ENCODE data around the gene ADAM23. TPM values are rescaled to one million over a fixed set of nuclear protein-coding genes. Genes with fewer than 3 reads are reported as not detected.

Gene ADAM23
- total and polyA plus RNA-seq, 2 experiments from 2014 or later, result 11.8 to 15.9 TPM

DNA sequence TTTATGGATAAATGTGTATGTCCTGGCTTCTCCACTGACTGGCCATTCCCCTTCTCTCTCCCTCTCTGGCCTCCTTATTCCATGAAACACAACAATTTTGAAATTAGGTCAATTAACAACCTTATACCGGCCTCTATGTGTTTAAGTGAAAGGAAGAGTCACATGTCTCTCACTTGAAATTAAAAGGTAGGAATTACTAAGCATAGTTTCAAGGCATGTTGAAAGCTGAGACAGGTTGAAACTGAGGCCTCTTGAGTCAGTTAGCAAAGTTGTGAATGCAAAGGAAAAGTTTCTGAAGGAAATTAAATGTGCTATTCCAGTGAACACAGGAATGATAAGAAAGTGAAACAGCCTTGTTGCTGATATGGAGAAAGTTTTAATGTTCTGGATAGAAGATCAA is 69.7 kb downstream of the ADAM23 start:
- ATAC-seq (no peak), DNase-seq (ENCODE audit: low spot score) (no peak)
- Mint-ChIP-seq H3K27ac (no peak overlapping the region), H3K9me3 (no peaks in the 10 kb centered on the region), H3K4me1 (peaks cover 15% of the 10 kb centered on the region), H3K36me3 (ENCODE audit: low read depth) (no peaks in the 10 kb centered on the region), H3K27me3 (ENCODE audit: insufficient read depth, low read depth, poor library complexity) (no peaks in the 10 kb centered on the region), H3K4me3 (no peak overlapping the region)
- Histone ChIP-seq H3K27me3 (ENCODE audit: insufficient read depth) (no peaks in the 10 kb centered on the region), H3K4me2 (no peak overlapping the region), H2AFZ (no peak overlapping the region), H3K27ac (ENCODE audit: low read depth) (no peak overlapping the region), H3K9me2 (ENCODE audit: insufficient read depth) (no peaks in the 10 kb centered on the region; the same call in 1 of the 2 replicates), H3K4me1 (ENCODE audit: insufficient read depth) (0 out of 2 replicates have a peak, but pooled peaks cover 12% of the 10 kb centered on the region), H3K79me2 (replicated peaks; ENCODE audit: insufficient read depth) (no peaks in the 10 kb centered on the region), H3K4me3 (no peak overlapping the region), H3F3A (replicated peaks; ENCODE audit: low read depth) (no peaks in the 10 kb centered on the region), H3K36me3 (ENCODE audit: insufficient read depth) (no peaks in the 10 kb centered on the region), H4K20me1 (replicated peaks; ENCODE audit: insufficient read depth) (no peaks in the 10 kb centered on the region)
- TF ChIP-seq CREB1 (CRISPR knock-in tag; IDR thresholded peaks at IDR 0.05; ENCODE audit: low read depth) (no peak), NANOG (IDR thresholded peaks at IDR 0.05; ENCODE audit: borderline replicate concordance) (no peak)
- TF ChIP-seq, protein P1, sequence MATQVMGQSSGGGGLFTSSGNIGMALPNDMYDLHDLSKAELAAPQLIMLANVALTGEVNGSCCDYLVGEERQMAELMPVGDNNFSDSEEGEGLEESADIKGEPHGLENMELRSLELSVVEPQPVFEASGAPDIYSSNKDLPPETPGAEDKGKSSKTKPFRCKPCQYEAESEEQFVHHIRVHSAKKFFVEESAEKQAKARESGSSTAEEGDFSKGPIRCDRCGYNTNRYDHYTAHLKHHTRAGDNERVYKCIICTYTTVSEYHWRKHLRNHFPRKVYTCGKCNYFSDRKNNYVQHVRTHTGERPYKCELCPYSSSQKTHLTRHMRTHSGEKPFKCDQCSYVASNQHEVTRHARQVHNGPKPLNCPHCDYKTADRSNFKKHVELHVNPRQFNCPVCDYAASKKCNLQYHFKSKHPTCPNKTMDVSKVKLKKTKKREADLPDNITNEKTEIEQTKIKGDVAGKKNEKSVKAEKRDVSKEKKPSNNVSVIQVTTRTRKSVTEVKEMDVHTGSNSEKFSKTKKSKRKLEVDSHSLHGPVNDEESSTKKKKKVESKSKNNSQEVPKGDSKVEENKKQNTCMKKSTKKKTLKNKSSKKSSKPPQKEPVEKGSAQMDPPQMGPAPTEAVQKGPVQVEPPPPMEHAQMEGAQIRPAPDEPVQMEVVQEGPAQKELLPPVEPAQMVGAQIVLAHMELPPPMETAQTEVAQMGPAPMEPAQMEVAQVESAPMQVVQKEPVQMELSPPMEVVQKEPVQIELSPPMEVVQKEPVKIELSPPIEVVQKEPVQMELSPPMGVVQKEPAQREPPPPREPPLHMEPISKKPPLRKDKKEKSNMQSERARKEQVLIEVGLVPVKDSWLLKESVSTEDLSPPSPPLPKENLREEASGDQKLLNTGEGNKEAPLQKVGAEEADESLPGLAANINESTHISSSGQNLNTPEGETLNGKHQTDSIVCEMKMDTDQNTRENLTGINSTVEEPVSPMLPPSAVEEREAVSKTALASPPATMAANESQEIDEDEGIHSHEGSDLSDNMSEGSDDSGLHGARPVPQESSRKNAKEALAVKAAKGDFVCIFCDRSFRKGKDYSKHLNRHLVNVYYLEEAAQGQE (IDR thresholded peaks at IDR 0.05; ENCODE audit: unreplicated experiment), result no peak

DNA sequence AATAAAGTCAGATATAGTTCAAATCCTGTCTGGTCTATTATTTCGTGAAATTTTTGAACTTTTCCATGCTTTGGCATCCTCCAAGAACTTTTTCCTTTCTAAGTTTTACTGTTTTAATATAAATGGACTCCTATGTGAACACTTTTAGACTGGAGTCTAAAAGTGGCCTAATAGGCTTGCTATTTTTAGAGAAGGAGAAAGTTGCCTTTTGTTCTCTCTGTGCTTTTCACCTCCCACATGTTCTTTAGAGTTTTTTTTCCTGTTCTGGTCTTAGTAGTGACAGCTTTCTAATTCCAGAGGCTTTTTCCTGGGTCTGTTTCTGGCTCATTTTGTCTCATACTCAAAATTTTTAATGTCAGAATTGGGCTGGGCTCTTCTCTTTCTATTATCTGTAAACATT is 72.2 kb downstream of the ADAM23 start:
- H4K20me1 ChIP-seq (replicated peaks; ENCODE audit: insufficient read depth), result no peaks in the 10 kb centered on the region
- H3K4me2 ChIP-seq, result no peak overlapping the region
- peaks cover 12% of the 10 kb centered on the region; the same call in 1 of the 2 replicates for H3K4me1 ChIP-seq (ENCODE audit: insufficient read depth)
- H3K27me3 Mint-ChIP-seq (ENCODE audit: insufficient read depth, low read depth, poor library complexity), result no peaks in the 10 kb centered on the region
- H3K4me3 ChIP-seq, result no peak overlapping the region
- no peaks in the 10 kb centered on the region; the same call in 1 of the 2 replicates for H3K9me2 ChIP-seq (ENCODE audit: insufficient read depth)
- H3K27ac ChIP-seq (ENCODE audit: low read depth), result no peak overlapping the region
- DNase-seq (ENCODE audit: low spot score) (no peak), ATAC-seq (no peak)
- H3K4me1 Mint-ChIP-seq, result peaks cover 19% of the 10 kb centered on the region
- no peak overlapping the region for H3K4me3 Mint-ChIP-seq
- no peak overlapping the region for H2AFZ ChIP-seq
- no peaks in the 10 kb centered on the region for H3F3A ChIP-seq (replicated peaks; ENCODE audit: low read depth)
- H3K27ac Mint-ChIP-seq, result no peak overlapping the region
- no peaks in the 10 kb centered on the region for H3K36me3 Mint-ChIP-seq (ENCODE audit: low read depth)
- H3K9me3 Mint-ChIP-seq, result no peaks in the 10 kb centered on the region
- no peaks in the 10 kb centered on the region for H3K79me2 ChIP-seq (replicated peaks; ENCODE audit: insufficient read depth)
- no peaks in the 10 kb centered on the region for H3K36me3 ChIP-seq (ENCODE audit: insufficient read depth)
- H3K27me3 ChIP-seq (ENCODE audit: insufficient read depth), result no peaks in the 10 kb centered on the region
- no peak for TF ChIP-seq EZH2phosphoT487 (IDR thresholded peaks at IDR 0.05; ENCODE audit: unreplicated experiment)
- TF ChIP-seq ZNF114 (CRISPR knock-in tag; IDR thresholded peaks at IDR 0.05), result no peak
- no peak for TF ChIP-seq NANOG (IDR thresholded peaks at IDR 0.05; ENCODE audit: borderline replicate concordance)
- TF ChIP-seq STAT1 (IDR thresholded peaks at IDR 0.05; ENCODE audit: unreplicated experiment), result no peak
- no peak for TF ChIP-seq EZH2 (IDR thresholded peaks at IDR 0.05; ENCODE audit: low read depth, unreplicated experiment)
- TF ChIP-seq JUNB (IDR thresholded peaks at IDR 0.05; ENCODE audit: unreplicated experiment), result no peak
- no peak for TF ChIP-seq CREB1 (CRISPR knock-in tag; IDR thresholded peaks at IDR 0.05; ENCODE audit: low read depth)
- TF ChIP-seq, protein P2, sequence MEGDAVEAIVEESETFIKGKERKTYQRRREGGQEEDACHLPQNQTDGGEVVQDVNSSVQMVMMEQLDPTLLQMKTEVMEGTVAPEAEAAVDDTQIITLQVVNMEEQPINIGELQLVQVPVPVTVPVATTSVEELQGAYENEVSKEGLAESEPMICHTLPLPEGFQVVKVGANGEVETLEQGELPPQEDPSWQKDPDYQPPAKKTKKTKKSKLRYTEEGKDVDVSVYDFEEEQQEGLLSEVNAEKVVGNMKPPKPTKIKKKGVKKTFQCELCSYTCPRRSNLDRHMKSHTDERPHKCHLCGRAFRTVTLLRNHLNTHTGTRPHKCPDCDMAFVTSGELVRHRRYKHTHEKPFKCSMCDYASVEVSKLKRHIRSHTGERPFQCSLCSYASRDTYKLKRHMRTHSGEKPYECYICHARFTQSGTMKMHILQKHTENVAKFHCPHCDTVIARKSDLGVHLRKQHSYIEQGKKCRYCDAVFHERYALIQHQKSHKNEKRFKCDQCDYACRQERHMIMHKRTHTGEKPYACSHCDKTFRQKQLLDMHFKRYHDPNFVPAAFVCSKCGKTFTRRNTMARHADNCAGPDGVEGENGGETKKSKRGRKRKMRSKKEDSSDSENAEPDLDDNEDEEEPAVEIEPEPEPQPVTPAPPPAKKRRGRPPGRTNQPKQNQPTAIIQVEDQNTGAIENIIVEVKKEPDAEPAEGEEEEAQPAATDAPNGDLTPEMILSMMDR (conservative IDR thresholded peaks at IDR 0.05; ENCODE audit: low read depth in 2 of 2), result no peak
- TF ChIP-seq, protein P3, sequence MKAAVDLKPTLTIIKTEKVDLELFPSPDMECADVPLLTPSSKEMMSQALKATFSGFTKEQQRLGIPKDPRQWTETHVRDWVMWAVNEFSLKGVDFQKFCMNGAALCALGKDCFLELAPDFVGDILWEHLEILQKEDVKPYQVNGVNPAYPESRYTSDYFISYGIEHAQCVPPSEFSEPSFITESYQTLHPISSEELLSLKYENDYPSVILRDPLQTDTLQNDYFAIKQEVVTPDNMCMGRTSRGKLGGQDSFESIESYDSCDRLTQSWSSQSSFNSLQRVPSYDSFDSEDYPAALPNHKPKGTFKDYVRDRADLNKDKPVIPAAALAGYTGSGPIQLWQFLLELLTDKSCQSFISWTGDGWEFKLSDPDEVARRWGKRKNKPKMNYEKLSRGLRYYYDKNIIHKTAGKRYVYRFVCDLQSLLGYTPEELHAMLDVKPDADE (IDR thresholded peaks at IDR 0.05), result no peak
- TF ChIP-seq POLR2AphosphoS5 (IDR thresholded peaks at IDR 0.05; ENCODE audit: low read depth), result no peak
- no peak for TF ChIP-seq ZNF331 (CRISPR knock-in tag; IDR thresholded peaks at IDR 0.05; ENCODE audit: low read depth)

Measured in GM23338 (cell line).